IPS-NIHi7 (cell line): ENCODE data around the gene ERAL1.
A peak's percentile ranks its signal among the peaks of the same experiment; 100 is the strongest.
"Not testable (repeated sequence)": the region's sequence is repeated elsewhere in the genome, so short reads cannot be mapped to it uniquely, and the experiment has no call there.

Experiments
- DNase-seq: peaks from one replicate; pipeline ENCODE4 v3.0.0; 2012; ENCODE audit warnings: mixed read lengths; ENCODE audit errors: extremely low spot score

The ERAL1 gene

DNA sequence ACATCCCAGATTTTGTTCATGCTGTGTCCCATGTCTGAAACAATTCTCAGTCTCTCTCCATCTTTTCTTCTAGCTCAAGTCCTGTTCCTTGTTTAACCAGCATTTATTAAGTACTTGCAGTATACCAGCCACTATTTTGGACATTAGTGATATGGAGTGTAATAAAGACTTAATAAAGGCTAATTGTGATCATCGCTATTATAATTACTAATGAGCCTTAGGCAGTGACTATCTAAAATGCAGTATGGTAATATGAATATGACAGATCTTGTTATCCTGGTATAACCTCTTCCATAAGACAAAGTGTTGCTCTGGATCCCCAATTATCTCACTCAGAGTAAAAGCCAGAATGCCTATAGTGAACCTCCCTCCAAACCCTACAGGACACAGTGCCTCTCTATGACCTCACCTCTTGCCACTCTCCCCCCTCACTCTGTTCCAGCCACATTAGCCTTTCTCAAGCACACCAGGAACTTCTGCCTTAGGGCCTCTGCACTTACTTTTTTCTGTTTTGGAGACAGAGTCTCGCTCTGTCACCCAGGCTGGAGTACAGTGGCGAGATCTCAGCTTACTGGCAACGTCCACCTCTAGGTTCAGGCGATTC is 44.5 kb downstream of the ERAL1 start:
- no peak for DNase-seq

DNA sequence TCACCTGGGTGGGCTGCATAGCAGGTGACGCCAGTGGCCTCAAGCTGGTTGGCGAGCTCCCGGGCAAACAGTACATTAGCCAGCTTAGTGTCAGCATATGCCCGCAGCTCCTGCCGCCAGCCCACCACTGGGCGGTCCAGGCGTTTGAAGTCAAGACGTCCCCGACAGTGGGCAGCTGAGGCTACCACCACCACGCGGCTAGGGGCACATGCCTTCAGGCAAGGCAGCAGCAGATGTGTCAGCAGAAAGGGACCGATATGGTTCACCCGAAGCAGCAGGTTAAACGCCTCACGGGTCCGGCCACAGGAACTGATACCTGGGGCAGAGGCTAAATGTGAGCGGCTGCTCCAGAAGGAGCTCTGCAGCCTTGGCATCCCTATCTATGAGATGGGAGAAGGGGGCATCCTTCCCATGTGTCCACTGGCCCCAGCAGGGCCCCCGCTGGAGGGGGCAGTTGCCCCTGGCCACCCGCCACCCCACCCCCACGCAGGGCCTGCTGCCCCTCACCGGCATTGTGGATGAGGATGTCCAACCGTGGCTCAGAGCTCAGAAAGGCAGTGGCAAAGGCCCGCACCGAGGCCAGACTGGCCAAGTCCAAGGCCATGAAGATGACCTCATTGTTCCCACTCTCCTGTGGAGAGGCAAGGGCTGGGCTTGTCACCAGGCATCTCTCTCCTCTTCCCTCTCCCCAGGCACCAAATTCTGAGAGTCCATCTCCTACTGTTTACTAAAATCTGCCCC is 46.3 kb downstream of the ERAL1 start:
- no peak for DNase-seq

DNA sequence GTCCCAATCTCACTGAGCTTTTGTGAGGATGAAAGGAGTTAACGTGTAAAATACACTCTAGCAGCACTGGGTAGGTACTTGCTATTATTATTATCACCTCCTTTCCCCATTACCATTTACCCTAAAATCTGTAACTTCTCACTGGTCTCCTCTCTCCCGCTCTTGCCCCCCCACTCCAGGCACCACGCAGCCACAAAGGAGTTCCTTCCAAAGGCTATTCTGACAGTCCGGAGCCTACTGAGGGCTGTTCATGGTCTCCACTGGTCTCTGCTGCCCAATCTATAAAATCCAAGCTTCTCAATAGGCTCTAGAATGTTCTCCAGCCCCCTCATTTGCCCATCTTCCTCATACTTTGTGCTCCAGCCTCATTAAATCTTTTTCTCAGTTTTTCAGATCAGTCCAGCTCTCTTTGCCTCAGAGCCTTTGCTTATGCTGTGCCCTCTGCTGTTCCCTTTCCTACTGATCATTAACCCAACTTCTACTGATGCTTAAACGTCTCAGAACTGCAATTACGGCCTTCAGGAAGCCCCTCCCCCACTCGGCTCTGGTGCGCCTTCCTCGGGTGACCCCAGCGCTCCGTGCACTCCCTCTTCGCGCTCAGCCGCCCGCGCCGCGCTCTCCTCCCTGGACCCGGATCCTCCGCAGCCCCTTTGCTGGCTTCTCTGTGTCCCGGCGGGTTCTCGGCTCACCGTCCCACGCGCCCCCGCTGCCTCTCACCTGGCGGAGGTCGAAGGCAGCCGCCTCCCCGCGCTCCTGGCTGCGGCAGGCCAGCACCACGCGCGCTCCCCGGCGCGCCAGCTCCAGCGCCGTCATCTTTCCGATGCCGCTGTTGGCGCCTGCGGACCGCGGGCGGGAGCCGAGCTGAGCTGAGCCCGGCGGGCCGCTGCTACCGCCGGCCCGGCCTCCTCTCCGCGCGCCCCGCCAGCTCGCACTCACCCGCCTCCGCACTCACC is 47.3 kb downstream of the ERAL1 start:
- DNase-seq: peak; percentile 58

- peak; percentile 95 for DNase-seq
Measured at GRCh38 chr17:28902819-28903545, 48.2 kb downstream of the ERAL1 start, which contains the start of gene DHRS13. DHRS13 (minus strand) TSS chr17:28903079; CDS start chr17:28902944, 135 bp downstream.

DNA sequence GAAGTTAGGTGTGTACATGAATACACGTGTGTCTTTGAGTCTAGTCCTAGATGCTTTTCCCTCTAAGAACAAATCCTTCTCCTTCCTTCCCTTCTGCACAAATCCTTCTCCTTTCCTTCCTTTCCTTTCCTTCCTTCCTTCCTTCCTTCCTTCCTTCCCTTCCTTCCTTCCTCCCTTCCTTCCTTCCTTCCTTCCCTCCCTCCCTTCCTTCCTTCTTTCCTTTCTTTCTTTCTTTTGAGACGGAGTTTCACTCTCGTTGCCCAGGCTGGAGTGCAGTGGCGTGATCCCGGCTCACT is 48.7 kb downstream of the ERAL1 start:
- DNase-seq: not testable (repeated sequence)

DNA sequence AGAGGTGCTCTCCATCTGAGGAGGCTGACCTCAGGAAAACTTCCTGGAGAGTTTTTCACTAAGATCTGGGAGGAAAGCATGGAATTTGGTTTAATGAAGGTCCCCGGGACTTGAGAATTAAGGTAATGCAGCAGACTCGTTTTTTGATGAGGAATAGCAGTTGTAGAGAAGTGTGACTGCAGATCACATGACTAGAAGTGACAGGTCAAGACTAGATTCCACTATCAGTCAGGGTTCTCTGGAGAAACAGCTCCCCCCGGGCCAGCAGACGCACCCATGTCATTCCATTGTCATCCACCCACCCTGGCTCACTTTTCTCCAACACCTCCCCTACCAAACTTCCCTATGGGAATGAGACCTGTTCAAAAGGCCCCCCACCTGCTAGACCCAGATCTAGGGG is 50.0 kb downstream of the ERAL1 start:
- DNase-seq: no peak

DNA sequence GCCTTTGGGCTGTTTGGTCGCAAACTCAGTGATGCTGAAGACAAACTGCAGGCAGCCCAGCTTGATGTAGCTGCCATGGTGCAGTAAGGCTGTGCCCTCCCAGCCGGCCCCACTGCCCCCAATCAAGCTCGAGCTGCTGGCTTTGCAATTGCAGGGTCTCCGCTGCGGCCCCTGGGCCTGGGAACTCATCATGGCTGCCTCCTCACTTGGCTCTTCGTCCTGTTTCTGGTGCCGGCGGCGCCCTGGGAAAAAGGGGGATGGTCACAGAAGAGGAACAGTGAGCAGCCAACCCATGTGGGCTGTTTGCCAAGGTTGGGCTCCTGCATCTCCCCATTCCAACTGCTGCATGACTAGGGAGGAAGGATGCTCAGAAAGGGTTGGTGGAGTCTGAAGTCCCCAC is 51.5 kb downstream of the ERAL1 start:
- DNase-seq: no peak

GRCh38 chr17:28906706-28907438 is 52.1 kb downstream of the ERAL1 start:
- DNase-seq: no peak

GRCh38 chr17:28907709-28908475 is 53.1 kb downstream of the ERAL1 start:
- DNase-seq: no peak

DNA sequence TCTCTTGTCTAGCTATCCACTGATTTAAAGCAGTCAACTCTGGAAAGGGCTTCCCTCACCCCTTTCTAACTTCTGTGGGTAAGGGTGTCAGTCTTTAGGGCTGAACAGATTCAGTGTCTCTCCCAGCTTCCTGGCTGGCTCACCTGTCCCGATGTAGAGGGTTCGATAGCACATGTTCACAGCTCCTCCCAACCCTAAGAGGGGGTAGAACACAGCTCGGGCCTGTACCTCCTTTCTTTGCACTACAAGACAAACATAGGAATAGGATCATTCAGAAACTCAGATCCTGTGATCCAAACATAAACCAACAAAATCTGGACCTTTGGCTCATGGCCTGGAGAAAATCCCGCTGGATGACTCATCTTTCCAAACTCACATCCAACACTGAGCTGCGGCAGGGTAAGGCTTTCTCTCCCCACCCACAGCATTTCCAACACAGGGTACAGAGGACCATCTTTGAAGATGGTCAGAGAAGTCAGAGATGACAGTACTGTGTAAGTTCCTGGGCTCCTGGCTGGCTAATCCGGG is 53.9 kb downstream of the ERAL1 start:
- no peak for DNase-seq

- DNase-seq: no peak
Measured at GRCh38 chr17:28910534-28910933, 55.7 kb downstream of the ERAL1 start.
